HCT116 (cell line): ENCODE measurements around the gene MYO5C. TPM values are rescaled to one million over a fixed set of nuclear protein-coding genes. Genes with fewer than 3 reads are reported as not detected.

Experiments
- ATAC-seq: fragments of 200-7000 bp; cut with Tn5 transposase; 2 replicates; pipeline ENCODE4 v1.9.1; 2020; ENCODE audit warnings: mild to moderate bottlenecking, moderate library complexity
- BruUV-seq: library from RNA; stranded (reverse); fragments of 400-500 nt; replicated peaks from 2 replicates; lab custom pipeline; 2021; lab: Mats Ljungman, UMichigan
- CTCF ChIA-PET: fragments of 300-600 bp; sonication (Branson Sonifier 250); formaldehyde crosslinking; loops from one replicate; lab custom pipeline; 2021; ENCODE audit warnings: antibody characterized with exemption; lab: Charles Lee
- POLR2A ChIA-PET: fragments of 300-600, 350-600 bp; sonication (Branson Sonifier 250); formaldehyde crosslinking; loops from one replicate; lab custom pipeline; 2021; ENCODE audit warnings: antibody characterized with exemption; lab: Charles Lee
- RAD21 ChIA-PET, 2 experiments: fragments of 300-600 bp; sonication (Branson Sonifier 250); formaldehyde crosslinking; loops; one replicate each; lab custom pipeline; 2023; ENCODE audit warnings: low total read pairs in 2 of 2; ENCODE audit not compliant: uncharacterized antibody in 2 of 2, unreplicated experiment in 2 of 2, low non-redundant PET in 1 of 2; lab: Charles Lee
- DNase-seq: peaks from one replicate; pipeline ENCODE4 v3.0.0-alpha.2; 2010; ENCODE audit warnings: low read depth, low spot score
- H2AFZ ChIP-seq: fragments of 200-600 bp; shearing (Covaris generic), sonication (generic); 2 replicates; pipeline ENCODE4 v1.6.1; 2017; ENCODE audit warnings: low read depth, mixed run types, mixed read lengths, antibody characterized with exemption, low read length; ENCODE audit not compliant: poor library complexity, severe bottlenecking
- H3K27ac ChIP-seq: 2 replicates; pipeline ENCODE4 v1.5.1; 2012; ENCODE audit warnings: low read depth, low read length
- H3K27me3 ChIP-seq: fragments of 200-600 bp; sonication (generic); 2 replicates; pipeline ENCODE4 v1.6.1; 2016; ENCODE audit warnings: mixed run types, low read length, mixed read lengths; ENCODE audit not compliant: insufficient read depth
- H3K36me3 ChIP-seq, 2 experiments: fragments of 200-500 bp in 1 of 2; fragments of 200-600 bp in 1 of 2; sonication (Bioruptor generic) in 1 of 2; sonication (generic) in 1 of 2; 2 replicates each; pipeline versions ENCODE4 v1.5.1 to v1.6.1; 2014 to 2016; ENCODE audit warnings: low read length in 2 of 2, inconsistent platforms in 1 of 2, mixed read lengths in 1 of 2, mixed run types in 1 of 2; ENCODE audit not compliant: insufficient read depth in 2 of 2, control insufficient read depth in 1 of 2
- H3K4me1 ChIP-seq, 2 experiments: fragments of 200-600 bp in 1 of 2; sonication (generic) in 1 of 2; 2 replicates each; pipeline versions ENCODE4 v1.5.1 to v1.6.1; 2012 to 2017; ENCODE audit warnings: low read length in 2 of 2, inconsistent platforms in 1 of 2, mild to moderate bottlenecking in 1 of 2, mixed read lengths in 1 of 2, mixed run types in 1 of 2, moderate library complexity in 1 of 2; ENCODE audit not compliant: insufficient read depth in 2 of 2, control insufficient read depth in 1 of 2
- H3K4me2 ChIP-seq: fragments of 200-600 bp; sonication (generic); 2 replicates; pipeline ENCODE4 v1.6.1; 2017; ENCODE audit warnings: mixed run types, low read length, mixed read lengths
- H3K4me3 ChIP-seq, 2 experiments: fragments of 200-600 bp in 1 of 2; sonication (generic) in 1 of 2; replicated peaks in 1 of 2; 2 replicates each; pipeline ENCODE4 v1.5.1; 2011 to 2016; ENCODE audit warnings: low read length in 2 of 2, control low read depth in 1 of 2, low read depth in 1 of 2, mild to moderate bottlenecking in 1 of 2, mixed read lengths in 1 of 2, mixed run types in 1 of 2
- H3K79me2 ChIP-seq: fragments of 200-600 bp; sonication (generic); 2 replicates; pipeline ENCODE4 v1.6.1; 2017; ENCODE audit warnings: mild to moderate bottlenecking, mixed run types, low read length, moderate library complexity, mixed read lengths; ENCODE audit not compliant: insufficient read depth
- H3K9ac ChIP-seq: fragments of 200-600 bp; sonication (generic); 2 replicates; pipeline ENCODE4 v1.6.1; 2016; ENCODE audit warnings: low read length, mixed read lengths
- H3K9me2 ChIP-seq: fragments of 200-600 bp; sonication (generic), shearing (Covaris generic); 2 replicates; pipeline ENCODE4 v1.6.1; 2017; ENCODE audit warnings: mixed run types, mild to moderate bottlenecking, moderate library complexity; ENCODE audit not compliant: insufficient read depth
- H3K9me3 ChIP-seq, 2 experiments: fragments of 200-500 bp in 1 of 2; fragments of 200-600 bp in 1 of 2; sonication (Bioruptor generic) in 1 of 2; sonication (generic) in 1 of 2; 2 replicates each; pipeline ENCODE4 v1.6.1; 2014 to 2017; ENCODE audit warnings: low read length in 2 of 2, mixed read lengths in 2 of 2, inconsistent platforms in 1 of 2, low read depth in 1 of 2, mild to moderate bottlenecking in 1 of 2, mixed run types in 1 of 2, moderate library complexity in 1 of 2; ENCODE audit not compliant: control insufficient read depth in 1 of 2, insufficient read depth in 1 of 2
- H4K20me1 ChIP-seq: fragments of 200-600 bp; sonication (generic), shearing (Covaris generic); 2 replicates; pipeline ENCODE4 v1.6.1; 2017; ENCODE audit warnings: mixed run types, mild to moderate bottlenecking, moderate library complexity; ENCODE audit not compliant: insufficient read depth
- ATF3 ChIP-seq: IDR thresholded peaks from 2 replicates; pipeline ENCODE4 v1.6.1; 2012
- CBX3 ChIP-seq: IDR thresholded peaks from 2 replicates; pipeline ENCODE4 v1.6.1; 2012; ENCODE audit warnings: low read depth
- EGR1 ChIP-seq: IDR thresholded peaks from 2 replicates; pipeline ENCODE4 v1.6.1; 2012; ENCODE audit warnings: low read depth
- EZH2phosphoT487 ChIP-seq: fragments of 200-600 bp; IDR thresholded peaks from 2 replicates; pipeline ENCODE4 v1.6.1; 2018; ENCODE audit warnings: antibody characterized with exemption, borderline replicate concordance
- JUND ChIP-seq: IDR thresholded peaks from 2 replicates; pipeline ENCODE4 v1.6.1; 2012
- POLR2A ChIP-seq: IDR thresholded peaks from 2 replicates; pipeline ENCODE4 v1.7.0; 2011; ENCODE audit warnings: borderline replicate concordance; ENCODE audit not compliant: insufficient read depth, insufficient read length; ENCODE audit errors: extremely low read depth
- POLR2AphosphoS5 ChIP-seq: IDR thresholded peaks from 2 replicates; pipeline ENCODE4 v1.6.1; 2011; ENCODE audit warnings: mild to moderate bottlenecking, low read depth, low read length, moderate library complexity
- SP1 ChIP-seq: IDR thresholded peaks from 2 replicates; pipeline ENCODE4 v1.6.1; 2012; ENCODE audit warnings: low read depth
- SRF ChIP-seq: IDR thresholded peaks from 2 replicates; pipeline ENCODE4 v1.6.1; 2012; ENCODE audit warnings: low read depth
- TCF7L2 ChIP-seq: IDR thresholded peaks from 2 replicates; pipeline ENCODE4 v1.7.0; 2011; ENCODE audit warnings: borderline replicate concordance, inconsistent platforms; ENCODE audit not compliant: insufficient read depth, insufficient read length; ENCODE audit errors: extremely low read depth
- YY1 ChIP-seq: IDR thresholded peaks from 2 replicates; pipeline ENCODE4 v1.6.1; 2011; ENCODE audit warnings: low read length, low read depth, moderate library complexity, mild to moderate bottlenecking; ENCODE audit not compliant: insufficient replicate concordance; ENCODE audit errors: extremely low read depth
- ZFX ChIP-seq: fragments of 450-650 bp; IDR thresholded peaks from 2 replicates; pipeline ENCODE4 v1.6.1; 2017
- intact Hi-C: fragments of 100-400 bp; cut with micrococcal nuclease; formaldehyde crosslinking; loops from 2 replicates; pipeline ENCODE4 v1.10.0; 2022
- total RNA-seq: library from RNA; stranded (reverse); gene quantifications from one replicate; pipeline ENCODE4 v1.2.1, GENCODE V29; 2021; ENCODE audit not compliant: unreplicated experiment
- TF ChIP-seq, protein P1 (sequence below): IDR thresholded peaks from 2 replicates; pipeline ENCODE4 v1.6.1; 2011; ENCODE audit warnings: mild to moderate bottlenecking, low read length, moderate library complexity; ENCODE audit not compliant: insufficient replicate concordance; ENCODE audit errors: extremely low read depth
- TF ChIP-seq, protein P2 (sequence below): IDR thresholded peaks from 2 replicates; pipeline ENCODE4 v1.6.1; 2012; ENCODE audit warnings: low read depth
- TF ChIP-seq, protein P3 (sequence below): IDR thresholded peaks from 2 replicates; pipeline ENCODE4 v1.6.1; 2012

MYO5C gene
- total RNA-seq, 1 experiment from 2014 or later, result 34.0 TPM

DNA sequence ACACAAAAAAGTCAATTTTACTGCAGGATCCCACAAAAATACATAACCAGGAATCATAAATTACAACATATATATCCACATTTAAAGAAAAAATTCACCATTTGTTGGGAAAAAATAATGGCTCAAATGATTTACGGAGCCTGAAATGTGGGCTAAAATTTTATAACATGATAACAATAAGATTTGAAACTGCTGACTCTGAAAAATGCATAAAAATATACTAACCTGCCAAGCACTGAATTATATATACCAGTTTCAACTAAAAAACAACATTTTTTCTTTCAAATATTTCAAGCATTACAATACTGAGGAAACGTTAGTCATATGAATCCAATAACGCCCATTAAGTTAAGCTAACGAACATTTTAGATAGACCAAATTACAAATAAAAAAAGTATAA is 12.2 kb upstream of the MYO5C start:
- no peak for ATAC-seq
- H3K27me3 ChIP-seq, result no peaks in the 10 kb centered on the region
- no peaks in the 10 kb centered on the region for H3K9me3 ChIP-seq
- H3K79me2 ChIP-seq, result no peaks in the 10 kb centered on the region
- intact Hi-C loops, result no loop called here
- no peak for TF ChIP-seq SP1
- TF ChIP-seq, protein P1, sequence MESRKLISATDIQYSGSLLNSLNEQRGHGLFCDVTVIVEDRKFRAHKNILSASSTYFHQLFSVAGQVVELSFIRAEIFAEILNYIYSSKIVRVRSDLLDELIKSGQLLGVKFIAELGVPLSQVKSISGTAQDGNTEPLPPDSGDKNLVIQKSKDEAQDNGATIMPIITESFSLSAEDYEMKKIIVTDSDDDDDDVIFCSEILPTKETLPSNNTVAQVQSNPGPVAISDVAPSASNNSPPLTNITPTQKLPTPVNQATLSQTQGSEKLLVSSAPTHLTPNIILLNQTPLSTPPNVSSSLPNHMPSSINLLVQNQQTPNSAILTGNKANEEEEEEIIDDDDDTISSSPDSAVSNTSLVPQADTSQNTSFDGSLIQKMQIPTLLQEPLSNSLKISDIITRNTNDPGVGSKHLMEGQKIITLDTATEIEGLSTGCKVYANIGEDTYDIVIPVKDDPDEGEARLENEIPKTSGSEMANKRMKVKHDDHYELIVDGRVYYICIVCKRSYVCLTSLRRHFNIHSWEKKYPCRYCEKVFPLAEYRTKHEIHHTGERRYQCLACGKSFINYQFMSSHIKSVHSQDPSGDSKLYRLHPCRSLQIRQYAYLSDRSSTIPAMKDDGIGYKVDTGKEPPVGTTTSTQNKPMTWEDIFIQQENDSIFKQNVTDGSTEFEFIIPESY, result no peak
- no peak for TF ChIP-seq POLR2AphosphoS5
- TF ChIP-seq YY1, result no peak
- no peak for TF ChIP-seq EZH2phosphoT487
- TF ChIP-seq, protein P2, sequence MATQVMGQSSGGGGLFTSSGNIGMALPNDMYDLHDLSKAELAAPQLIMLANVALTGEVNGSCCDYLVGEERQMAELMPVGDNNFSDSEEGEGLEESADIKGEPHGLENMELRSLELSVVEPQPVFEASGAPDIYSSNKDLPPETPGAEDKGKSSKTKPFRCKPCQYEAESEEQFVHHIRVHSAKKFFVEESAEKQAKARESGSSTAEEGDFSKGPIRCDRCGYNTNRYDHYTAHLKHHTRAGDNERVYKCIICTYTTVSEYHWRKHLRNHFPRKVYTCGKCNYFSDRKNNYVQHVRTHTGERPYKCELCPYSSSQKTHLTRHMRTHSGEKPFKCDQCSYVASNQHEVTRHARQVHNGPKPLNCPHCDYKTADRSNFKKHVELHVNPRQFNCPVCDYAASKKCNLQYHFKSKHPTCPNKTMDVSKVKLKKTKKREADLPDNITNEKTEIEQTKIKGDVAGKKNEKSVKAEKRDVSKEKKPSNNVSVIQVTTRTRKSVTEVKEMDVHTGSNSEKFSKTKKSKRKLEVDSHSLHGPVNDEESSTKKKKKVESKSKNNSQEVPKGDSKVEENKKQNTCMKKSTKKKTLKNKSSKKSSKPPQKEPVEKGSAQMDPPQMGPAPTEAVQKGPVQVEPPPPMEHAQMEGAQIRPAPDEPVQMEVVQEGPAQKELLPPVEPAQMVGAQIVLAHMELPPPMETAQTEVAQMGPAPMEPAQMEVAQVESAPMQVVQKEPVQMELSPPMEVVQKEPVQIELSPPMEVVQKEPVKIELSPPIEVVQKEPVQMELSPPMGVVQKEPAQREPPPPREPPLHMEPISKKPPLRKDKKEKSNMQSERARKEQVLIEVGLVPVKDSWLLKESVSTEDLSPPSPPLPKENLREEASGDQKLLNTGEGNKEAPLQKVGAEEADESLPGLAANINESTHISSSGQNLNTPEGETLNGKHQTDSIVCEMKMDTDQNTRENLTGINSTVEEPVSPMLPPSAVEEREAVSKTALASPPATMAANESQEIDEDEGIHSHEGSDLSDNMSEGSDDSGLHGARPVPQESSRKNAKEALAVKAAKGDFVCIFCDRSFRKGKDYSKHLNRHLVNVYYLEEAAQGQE, result no peak
- TF ChIP-seq POLR2A, result no peak
- no peak for TF ChIP-seq CBX3
- TF ChIP-seq, protein P3, sequence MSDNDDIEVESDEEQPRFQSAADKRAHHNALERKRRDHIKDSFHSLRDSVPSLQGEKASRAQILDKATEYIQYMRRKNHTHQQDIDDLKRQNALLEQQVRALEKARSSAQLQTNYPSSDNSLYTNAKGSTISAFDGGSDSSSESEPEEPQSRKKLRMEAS, result no peak
- no peak for TF ChIP-seq ZFX
- no peak for TF ChIP-seq JUND
- no peak for TF ChIP-seq SRF
- TF ChIP-seq TCF7L2, result no peak
- TF ChIP-seq EGR1, result no peak
- no peak for TF ChIP-seq ATF3
- H2AFZ ChIP-seq, result no peak overlapping the region
- H3K36me3 ChIP-seq, result no peaks in the 10 kb centered on the region
- ChIA-PET POLR2A (no interaction called here), RAD21 (no interaction called here), CTCF (no interaction called here)
- H3K9ac ChIP-seq, result no peak overlapping the region
- H3K4me1 ChIP-seq, result no peaks in the 10 kb centered on the region
- no peak for DNase-seq
- no peaks in the 10 kb centered on the region for H3K9me2 ChIP-seq
- BruUV-seq, result no TSS peak
- no peak overlapping the region for H3K4me2 ChIP-seq
- H3K4me3 ChIP-seq, result no peak overlapping the region
- no peaks in the 10 kb centered on the region for H4K20me1 ChIP-seq
- no peak overlapping the region for H3K27ac ChIP-seq
